ENCODE data around the gene SHC3. TPM values are rescaled to one million over a fixed set of nuclear protein-coding genes. Genes with fewer than 3 reads are reported as not detected.

The SHC3 gene
- total RNA-seq, 4 donors from 2014 or later, result 2.2 to 4.0 (median 3.1) TPM

- Histone ChIP-seq H3K9me3 (no peaks in the 10 kb centered on the region), H3K4me3 (no peak overlapping the region), H3K4me1 (peaks cover 0 to 5% (median 0%) of the 10 kb centered on the region in 4 donors), H3K27ac (replicated peaks in 1 of 4) (no peak overlapping the region), H3K36me3 (no peaks in the 10 kb centered on the region), H3K27me3 (no peaks in the 10 kb centered on the region)
- TF ChIP-seq CTCF (IDR thresholded peaks at IDR 0.05), result no peak
- TF ChIP-seq POLR2AphosphoS5 (IDR thresholded peaks at IDR 0.05), result no peak
- no peak for TF ChIP-seq EP300 (IDR thresholded peaks at IDR 0.05)
- no peak for TF ChIP-seq POLR2A (IDR thresholded peaks at IDR 0.05; ENCODE audit: low read depth)
- WGBS, result 90% methylated on average over 4 of the region's 4 CpGs
- DNase-seq (ENCODE audit: extremely low spot score), result no peak
- intact Hi-C loops (cut with DNase I), result no loop called here
Measured at GRCh38 chr9:89104821-89105220, 73.8 kb downstream of the SHC3 start.

DNA sequence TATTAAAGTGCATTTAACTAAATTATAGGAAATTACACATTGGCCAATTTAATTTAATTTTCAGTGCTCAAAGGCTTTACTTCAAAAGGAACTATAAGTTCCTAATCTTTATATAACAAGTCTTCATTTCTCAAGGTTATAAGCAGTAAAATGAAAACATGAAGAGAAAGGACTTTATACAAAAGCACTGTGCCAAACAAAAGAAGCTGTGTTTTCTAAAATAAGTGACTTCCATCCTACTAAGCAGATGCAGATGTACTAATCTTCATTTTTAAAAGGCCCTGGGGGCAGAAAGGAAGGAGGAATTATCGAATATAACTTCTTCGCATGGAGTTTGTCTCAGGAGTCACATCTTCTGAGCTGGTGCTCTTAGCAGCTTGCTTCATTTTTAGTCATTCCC, 81.4 kb downstream of the SHC3 start:
- no peak for TF ChIP-seq POLR2A (IDR thresholded peaks at IDR 0.05; ENCODE audit: low read depth)
- no peak for TF ChIP-seq EP300 (IDR thresholded peaks at IDR 0.05)
- no peak for TF ChIP-seq POLR2AphosphoS5 (IDR thresholded peaks at IDR 0.05)
- no peak for TF ChIP-seq CTCF (IDR thresholded peaks at IDR 0.05)
- Histone ChIP-seq H3K4me1 (peaks cover 0 to 5% (median 0%) of the 10 kb centered on the region in 4 donors), H3K27me3 (no peaks in the 10 kb centered on the region), H3K9me3 (peaks cover 0 to 4% (median 0%) of the 10 kb centered on the region in 4 donors), H3K27ac (replicated peaks in 1 of 4) (no peak overlapping the region), H3K4me3 (no peak overlapping the region), H3K36me3 (no peaks in the 10 kb centered on the region)
- DNase-seq (ENCODE audit: extremely low spot score), result no peak
- intact Hi-C loops (cut with DNase I), result no loop called here
- 88% methylated on average over 2 of the region's 2 CpGs for WGBS

DNA sequence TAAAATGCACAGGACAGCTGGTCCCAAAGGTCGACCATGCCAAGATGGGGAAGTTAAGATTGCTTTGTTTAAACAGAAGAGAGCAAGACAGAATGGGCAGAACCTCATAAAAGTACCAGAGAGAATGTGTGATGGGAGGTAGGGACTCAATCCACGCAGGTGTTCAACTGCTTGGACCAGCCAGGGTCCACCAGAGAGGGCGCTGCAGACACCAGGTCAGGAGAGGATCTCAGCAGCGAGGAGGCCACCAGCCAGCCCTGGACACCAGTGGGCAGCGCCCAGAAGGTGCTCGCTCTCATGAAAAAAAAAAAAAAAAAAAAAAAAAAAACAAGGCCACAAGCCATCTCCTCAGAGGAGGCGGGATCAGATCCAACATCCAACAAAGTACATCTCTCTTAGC, 81.8 kb downstream of the SHC3 start:
- DNase-seq (ENCODE audit: extremely low spot score), result peak; percentile 89
- Histone ChIP-seq H3K4me3 (no peak overlapping the region), H3K4me1 (peaks cover 0 to 5% (median 0%) of the 10 kb centered on the region in 4 donors), H3K36me3 (no peaks in the 10 kb centered on the region), H3K27ac (replicated peaks in 1 of 4) (no peak overlapping the region), H3K9me3 (peaks cover 0 to 4% (median 0%) of the 10 kb centered on the region in 4 donors), H3K27me3 (no peaks in the 10 kb centered on the region)
- intact Hi-C loops (cut with DNase I), result no loop called here
- WGBS, result 95% methylated on average over 7 of the region's 7 CpGs
- TF ChIP-seq POLR2AphosphoS5 (IDR thresholded peaks at IDR 0.05), result no peak
- no peak for TF ChIP-seq POLR2A (IDR thresholded peaks at IDR 0.05; ENCODE audit: low read depth)
- no peak for TF ChIP-seq CTCF (IDR thresholded peaks at IDR 0.05)
- no peak for TF ChIP-seq EP300 (IDR thresholded peaks at IDR 0.05)

- no peaks in the 10 kb centered on the region for H3K36me3 ChIP-seq
- TF ChIP-seq POLR2AphosphoS5 (IDR thresholded peaks at IDR 0.05) (no peak), CTCF (IDR thresholded peaks at IDR 0.05) (no peak), EP300 (IDR thresholded peaks at IDR 0.05) (no peak), POLR2A (IDR thresholded peaks at IDR 0.05; ENCODE audit: low read depth) (no peak)
- no peaks in the 10 kb centered on the region for H3K27me3 ChIP-seq
- no peak overlapping the region for H3K27ac ChIP-seq (replicated peaks in 1 of 4)
- WGBS, result 51% methylated on average over 11 of the region's 11 CpGs
- H3K4me1 ChIP-seq, result peaks cover 0 to 5% (median 0%) of the 10 kb centered on the region in 4 donors
- H3K9me3 ChIP-seq, result peaks cover 0 to 4% (median 0%) of the 10 kb centered on the region in 4 donors
- intact Hi-C loops (cut with DNase I), result no loop called here
- H3K4me3 ChIP-seq, result no peak overlapping the region
- DNase-seq (ENCODE audit: extremely low spot score), result peak; percentile 64
Measured at GRCh38 chr9:89095761-89096528, 82.7 kb downstream of the SHC3 start.
